ENCODE data around the gene SLCO2B1. TPM values are rescaled to one million over a fixed set of nuclear protein-coding genes. Genes with fewer than 3 reads are reported as not detected.

Gene SLCO2B1
- total RNA-seq, 1 donor from 2014 or later, result not detected

DNA sequence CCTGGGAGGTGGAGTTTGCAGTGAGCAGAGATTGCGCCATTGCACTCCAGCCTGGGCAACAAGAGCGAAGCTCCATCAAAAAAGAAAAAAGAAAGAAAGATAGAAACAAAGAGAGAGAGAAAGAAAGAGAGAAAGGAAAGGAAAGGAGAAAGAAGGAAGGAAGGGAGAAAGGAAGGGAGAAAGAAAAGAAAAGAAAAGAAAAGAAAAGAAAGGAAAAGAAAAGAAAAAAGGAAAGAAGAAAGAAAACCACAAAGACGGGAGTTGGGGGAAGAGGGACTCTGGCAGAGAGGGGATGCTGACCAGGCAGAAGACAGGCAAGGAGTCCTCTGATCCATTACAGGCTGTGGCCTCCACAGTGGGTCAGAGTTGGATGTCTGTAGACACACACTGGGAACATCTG is 18.8 kb upstream of the SLCO2B1 start:
- Mint-ChIP-seq H3K36me3 (no peaks in the 10 kb centered on the region), H3K27me3 (ENCODE audit: low read depth) (peaks cover 32% of the 10 kb centered on the region), H3K9me3 (peaks cover 6% of the 10 kb centered on the region), H3K4me1 (no peaks in the 10 kb centered on the region), H3K27ac (no peak overlapping the region), H3K4me3 (no peak overlapping the region)
- TF ChIP-seq, protein P1, sequence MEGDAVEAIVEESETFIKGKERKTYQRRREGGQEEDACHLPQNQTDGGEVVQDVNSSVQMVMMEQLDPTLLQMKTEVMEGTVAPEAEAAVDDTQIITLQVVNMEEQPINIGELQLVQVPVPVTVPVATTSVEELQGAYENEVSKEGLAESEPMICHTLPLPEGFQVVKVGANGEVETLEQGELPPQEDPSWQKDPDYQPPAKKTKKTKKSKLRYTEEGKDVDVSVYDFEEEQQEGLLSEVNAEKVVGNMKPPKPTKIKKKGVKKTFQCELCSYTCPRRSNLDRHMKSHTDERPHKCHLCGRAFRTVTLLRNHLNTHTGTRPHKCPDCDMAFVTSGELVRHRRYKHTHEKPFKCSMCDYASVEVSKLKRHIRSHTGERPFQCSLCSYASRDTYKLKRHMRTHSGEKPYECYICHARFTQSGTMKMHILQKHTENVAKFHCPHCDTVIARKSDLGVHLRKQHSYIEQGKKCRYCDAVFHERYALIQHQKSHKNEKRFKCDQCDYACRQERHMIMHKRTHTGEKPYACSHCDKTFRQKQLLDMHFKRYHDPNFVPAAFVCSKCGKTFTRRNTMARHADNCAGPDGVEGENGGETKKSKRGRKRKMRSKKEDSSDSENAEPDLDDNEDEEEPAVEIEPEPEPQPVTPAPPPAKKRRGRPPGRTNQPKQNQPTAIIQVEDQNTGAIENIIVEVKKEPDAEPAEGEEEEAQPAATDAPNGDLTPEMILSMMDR (IDR thresholded peaks at IDR 0.05; ENCODE audit: unreplicated experiment), result no peak
- no peak for DNase-seq (ENCODE audit: low spot score in 2 of 2, unreplicated experiment in 2 of 2)

DNA sequence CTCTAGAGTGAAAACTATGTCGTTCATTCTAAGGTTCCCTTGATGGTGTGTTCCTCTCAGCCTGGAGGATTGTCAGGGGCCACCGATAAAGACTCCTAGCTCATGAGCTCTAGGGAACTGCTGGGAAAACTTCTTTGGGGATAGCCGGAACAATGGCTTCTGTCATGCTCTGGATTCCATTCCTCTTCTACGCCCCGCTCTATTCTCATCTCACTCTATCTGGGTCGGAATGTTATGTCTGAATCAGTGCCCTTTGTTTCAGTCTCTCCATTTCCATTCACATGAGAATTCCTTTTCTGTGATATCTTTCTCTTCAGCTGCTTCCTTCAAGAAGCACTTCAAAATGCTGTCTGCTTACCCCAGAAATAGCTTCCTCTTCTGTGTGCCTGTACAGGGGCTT is 16.9 kb upstream of the SLCO2B1 start:
- H3K4me3 Mint-ChIP-seq, result no peak overlapping the region
- no peaks in the 10 kb centered on the region for H3K4me1 Mint-ChIP-seq
- peaks cover 46% of the 10 kb centered on the region for H3K27me3 Mint-ChIP-seq (ENCODE audit: low read depth)
- TF ChIP-seq, protein P1 (IDR thresholded peaks at IDR 0.05; ENCODE audit: unreplicated experiment), result no peak
- no peak for DNase-seq (ENCODE audit: low spot score in 2 of 2, unreplicated experiment in 2 of 2)
- H3K27ac Mint-ChIP-seq, result no peak overlapping the region
- H3K9me3 Mint-ChIP-seq, result peaks cover under 1% of the 10 kb centered on the region
- H3K36me3 Mint-ChIP-seq, result no peaks in the 10 kb centered on the region

DNA sequence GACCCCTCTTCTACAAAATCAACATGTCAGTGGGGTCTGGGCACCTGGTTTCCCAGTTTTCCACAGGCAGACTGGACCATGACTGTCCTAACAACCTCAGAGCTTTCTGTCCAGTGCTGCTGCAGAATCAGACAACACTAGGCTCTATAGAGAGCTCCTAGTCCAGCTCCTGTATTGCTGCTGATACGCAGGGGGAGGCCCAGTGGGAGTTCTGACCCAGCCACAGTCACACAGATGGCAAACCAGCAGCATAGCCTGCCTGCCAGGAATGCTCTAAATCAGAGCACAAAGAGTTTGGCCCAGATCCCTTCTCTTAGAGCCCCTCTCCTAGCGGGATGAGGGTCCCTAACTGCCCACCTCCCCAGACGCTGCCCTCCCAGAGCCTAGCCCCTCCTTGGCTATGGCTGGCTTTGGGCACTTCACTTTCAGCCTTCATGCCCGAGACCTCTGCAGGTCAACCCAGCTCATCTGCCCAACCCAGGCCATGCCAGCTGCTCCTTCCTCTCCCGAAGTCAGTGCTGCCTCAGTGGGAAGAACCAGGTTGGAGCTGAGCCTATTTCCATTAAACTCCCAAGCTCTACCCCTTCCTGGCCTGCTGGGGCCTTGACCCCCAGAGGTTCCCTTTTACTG is 15.8 kb upstream of the SLCO2B1 start:
- DNase-seq (ENCODE audit: low spot score in 2 of 2, unreplicated experiment in 2 of 2), result no peak
- H3K27me3 Mint-ChIP-seq (ENCODE audit: low read depth), result peaks cover 54% of the 10 kb centered on the region
- H3K27ac Mint-ChIP-seq, result no peak overlapping the region
- TF ChIP-seq, protein P1 (IDR thresholded peaks at IDR 0.05; ENCODE audit: unreplicated experiment), result no peak
- no peaks in the 10 kb centered on the region for H3K36me3 Mint-ChIP-seq
- no peaks in the 10 kb centered on the region for H3K4me1 Mint-ChIP-seq
- no peaks in the 10 kb centered on the region for H3K9me3 Mint-ChIP-seq
- H3K4me3 Mint-ChIP-seq, result no peak overlapping the region

DNA sequence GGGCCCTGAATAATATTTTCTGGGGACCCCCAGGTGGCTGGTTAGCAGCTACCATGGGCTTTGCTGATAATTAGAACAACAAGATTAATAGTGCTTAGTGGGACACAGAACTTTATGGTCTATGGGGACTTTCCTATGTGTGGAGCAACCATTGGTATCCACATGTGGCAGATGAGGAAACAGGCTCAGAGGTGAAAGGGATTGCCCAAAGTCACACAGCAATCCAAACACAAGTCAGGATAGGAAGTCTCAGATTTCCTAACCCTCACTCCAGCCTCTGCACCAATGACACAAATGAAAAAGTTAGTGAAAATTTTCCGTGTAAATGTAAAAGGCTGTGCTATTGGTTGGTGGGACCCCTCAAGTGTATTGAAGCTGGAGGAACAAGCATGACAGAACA is 15.3 kb upstream of the SLCO2B1 start:
- no peaks in the 10 kb centered on the region for H3K36me3 Mint-ChIP-seq
- H3K27me3 Mint-ChIP-seq (ENCODE audit: low read depth), result peaks cover 57% of the 10 kb centered on the region
- no peak for DNase-seq (ENCODE audit: low spot score in 2 of 2, unreplicated experiment in 2 of 2)
- no peak overlapping the region for H3K4me3 Mint-ChIP-seq
- no peak overlapping the region for H3K27ac Mint-ChIP-seq
- H3K9me3 Mint-ChIP-seq, result no peaks in the 10 kb centered on the region
- H3K4me1 Mint-ChIP-seq, result no peaks in the 10 kb centered on the region
- TF ChIP-seq, protein P1 (IDR thresholded peaks at IDR 0.05; ENCODE audit: unreplicated experiment), result no peak

DNA sequence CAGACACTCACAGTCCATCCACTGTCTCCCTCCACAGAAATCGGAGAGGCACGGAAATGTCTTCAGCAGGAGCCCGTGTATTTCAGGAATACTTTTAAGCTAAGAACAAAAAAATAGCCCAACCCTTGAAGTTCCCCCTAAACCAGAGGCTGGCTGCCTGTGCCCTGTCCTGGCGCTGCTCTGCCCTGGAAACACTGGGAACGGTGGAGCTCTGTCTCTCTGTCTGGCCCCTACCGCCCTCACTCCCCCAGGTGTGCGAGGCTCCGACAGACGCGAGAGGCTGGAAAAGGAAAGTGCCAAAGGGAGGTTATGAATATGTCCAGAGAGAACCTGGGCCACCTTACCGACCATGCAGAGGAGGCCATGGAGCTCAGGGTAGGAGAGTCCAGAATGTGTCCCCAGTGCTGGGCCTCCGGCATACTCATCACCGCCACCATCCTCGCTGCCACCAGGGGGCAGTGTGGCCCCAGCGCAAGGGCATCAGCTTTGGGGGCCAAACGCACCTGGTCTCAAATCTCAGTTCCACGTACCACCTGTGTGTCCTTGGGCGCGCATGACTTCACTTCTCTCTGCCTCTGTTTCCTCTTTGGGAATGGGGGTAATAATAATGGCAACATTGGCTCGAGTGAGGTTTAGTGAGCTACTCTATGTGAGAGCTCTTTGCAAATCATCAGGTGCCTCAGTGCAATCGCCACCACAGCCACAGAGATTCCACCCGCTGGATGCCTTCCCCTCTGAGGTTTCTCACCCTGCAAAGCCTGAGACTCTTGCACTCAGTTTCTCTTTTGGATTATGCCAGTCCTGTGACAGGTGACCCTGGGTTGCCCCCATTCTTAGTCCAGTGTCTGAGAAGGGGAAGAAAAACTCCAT is 10.4 kb upstream of the SLCO2B1 start:
- Mint-ChIP-seq H3K27ac (no peak overlapping the region), H3K27me3 (ENCODE audit: low read depth) (peaks cover 47% of the 10 kb centered on the region), H3K4me1 (peaks cover 6% of the 10 kb centered on the region), H3K36me3 (no peaks in the 10 kb centered on the region), H3K4me3 (no peak overlapping the region), H3K9me3 (no peaks in the 10 kb centered on the region)
- DNase-seq (ENCODE audit: low spot score in 2 of 2, unreplicated experiment in 2 of 2), result peak; percentile 51 to 79
- TF ChIP-seq, protein P1 (IDR thresholded peaks at IDR 0.05; ENCODE audit: unreplicated experiment), result peak; percentile 94

Measured in mesothelial cell of epicardium (in vitro differentiated cells).